Activated T-helper 2 cell treated with anti-CD3 and anti-CD28 coated beads, Interferon-gamma antibody, Interleukin-2, Interleukin-4, amounts not matched to agents 10 μg/mL and 5 μg/mL and 100 μg/mL, durations not matched to agents 14 hours and 24 hours and 36 hours (primary cell): ENCODE results near the gene APOOL. TPM values are rescaled to one million over a fixed set of nuclear protein-coding genes. Genes with fewer than 3 reads are reported as not detected.

Experiments
- DNase-seq: peaks from one replicate; pipeline ENCODE4 v3.0.0; 2021; ENCODE audit warnings: low spot score
- H3K27ac Mint-ChIP-seq: one replicate; pipeline ENCODE4 v1.8.0; 2021; ENCODE audit warnings: mixed read lengths
- H3K27me3 Mint-ChIP-seq: one replicate; pipeline ENCODE4 v1.8.0; 2021; ENCODE audit warnings: low read depth, mixed read lengths
- H3K36me3 Mint-ChIP-seq: one replicate; pipeline ENCODE4 v1.8.0; 2021; ENCODE audit warnings: low read depth, mixed read lengths
- H3K4me1 Mint-ChIP-seq: one replicate; pipeline ENCODE4 v1.8.0; 2021; ENCODE audit warnings: low read depth, mixed read lengths
- H3K4me3 Mint-ChIP-seq: one replicate; pipeline ENCODE4 v1.8.0; 2021; ENCODE audit warnings: low read depth, mild to moderate bottlenecking, moderate library complexity, mixed read lengths
- H3K9me3 Mint-ChIP-seq: one replicate; pipeline ENCODE4 v1.8.0; 2021; ENCODE audit warnings: mixed read lengths
- intact Hi-C: fragments of 100-400 bp; cut with micrococcal nuclease; formaldehyde crosslinking; loops from one replicate; pipeline ENCODE4 v1.15.1; 2023
- total RNA-seq: library from RNA; stranded (reverse); gene quantifications from 2 replicates; pipeline ENCODE4 v1.2.3, GENCODE V29; 2022

APOOL gene
- total RNA-seq, 1 donor from 2014 or later: 20.0 TPM

GRCh38 chrX:85108165-85108564, 104.5 kb downstream of the APOOL start:
- Mint-ChIP-seq H3K36me3 (no peaks in the 10 kb centered on the region), H3K27ac (no peak overlapping the region), H3K4me3 (no peak overlapping the region), H3K9me3 (no peaks in the 10 kb centered on the region), H3K4me1 (no peaks in the 10 kb centered on the region), H3K27me3 (no peaks in the 10 kb centered on the region)
- intact Hi-C loops: no loop called here
- DNase-seq: no peak

GRCh38 chrX:85109235-85109634, 105.6 kb downstream of the APOOL start:
- intact Hi-C loops: no loop called here
- DNase-seq: no peak
- H3K27ac Mint-ChIP-seq: no peak overlapping the region

GRCh38 chrX:85111347-85111746, 107.7 kb downstream of the APOOL start:
- Mint-ChIP-seq H3K36me3 (no peaks in the 10 kb centered on the region), H3K4me3 (no peak overlapping the region), H3K27ac (no peak overlapping the region), H3K4me1 (no peaks in the 10 kb centered on the region), H3K9me3 (no peaks in the 10 kb centered on the region), H3K27me3 (no peaks in the 10 kb centered on the region)
- no peak for DNase-seq
- intact Hi-C loops: loop anchor here (1.0 kb wide), 1 partner anchor 433 kb away; no protein-coding TSS in a partner anchor

More at GRCh38 chrX:85109235-85109634, 105.6 kb downstream of the APOOL start:
- H3K4me1 Mint-ChIP-seq: no peaks in the 10 kb centered on the region
- H3K27me3 Mint-ChIP-seq: no peaks in the 10 kb centered on the region
- H3K36me3 Mint-ChIP-seq: no peaks in the 10 kb centered on the region
- no peaks in the 10 kb centered on the region for H3K9me3 Mint-ChIP-seq
- no peak overlapping the region for H3K4me3 Mint-ChIP-seq

- intact Hi-C loops: no loop called here
- Mint-ChIP-seq H3K27ac (no peak overlapping the region), H3K4me3 (no peak overlapping the region), H3K36me3 (no peaks in the 10 kb centered on the region), H3K27me3 (no peaks in the 10 kb centered on the region), H3K9me3 (no peaks in the 10 kb centered on the region), H3K4me1 (no peaks in the 10 kb centered on the region)
- DNase-seq: no peak
These were observed 108.6 kb downstream of the APOOL start for GRCh38 chrX:85112293-85112692.

GRCh38 chrX:85113746-85114145, 110.1 kb downstream of the APOOL start:
- Mint-ChIP-seq H3K27ac (no peak overlapping the region), H3K4me3 (no peak overlapping the region), H3K27me3 (no peaks in the 10 kb centered on the region), H3K36me3 (no peaks in the 10 kb centered on the region), H3K4me1 (no peaks in the 10 kb centered on the region), H3K9me3 (no peaks in the 10 kb centered on the region)
- DNase-seq: no peak
- intact Hi-C loops: no loop called here

GRCh38 chrX:85114171-85114570, 110.5 kb downstream of the APOOL start:
- Mint-ChIP-seq H3K4me1 (no peaks in the 10 kb centered on the region), H3K27ac (no peak overlapping the region), H3K9me3 (no peaks in the 10 kb centered on the region), H3K27me3 (no peaks in the 10 kb centered on the region), H3K4me3 (no peak overlapping the region), H3K36me3 (no peaks in the 10 kb centered on the region)
- intact Hi-C loops: no loop called here
- no peak for DNase-seq

GRCh38 chrX:85114776-85115175, 111.1 kb downstream of the APOOL start:
- Mint-ChIP-seq H3K4me3 (no peak overlapping the region), H3K27ac (no peak overlapping the region), H3K4me1 (no peaks in the 10 kb centered on the region), H3K9me3 (no peaks in the 10 kb centered on the region), H3K27me3 (no peaks in the 10 kb centered on the region), H3K36me3 (no peaks in the 10 kb centered on the region)
- intact Hi-C loops: no loop called here
- no peak for DNase-seq

GRCh38 chrX:85115252-85115651, 111.6 kb downstream of the APOOL start:
- H3K36me3 Mint-ChIP-seq: no peaks in the 10 kb centered on the region
- H3K27ac Mint-ChIP-seq: no peak overlapping the region
- intact Hi-C loops: no loop called here
- no peaks in the 10 kb centered on the region for H3K4me1 Mint-ChIP-seq
- no peaks in the 10 kb centered on the region for H3K9me3 Mint-ChIP-seq
- DNase-seq: no peak
- H3K4me3 Mint-ChIP-seq: no peak overlapping the region
- H3K27me3 Mint-ChIP-seq: no peaks in the 10 kb centered on the region

- Mint-ChIP-seq H3K9me3 (no peaks in the 10 kb centered on the region), H3K27ac (no peak overlapping the region), H3K4me1 (no peaks in the 10 kb centered on the region), H3K4me3 (no peak overlapping the region), H3K36me3 (no peaks in the 10 kb centered on the region), H3K27me3 (no peaks in the 10 kb centered on the region)
- no peak for DNase-seq
- intact Hi-C loops: no loop called here
These were observed 132.7 kb downstream of the APOOL start for GRCh38 chrX:85136409-85136808.

- DNase-seq: no peak
- intact Hi-C loops: no loop called here
- H3K4me3 Mint-ChIP-seq: no peak overlapping the region
- H3K27ac Mint-ChIP-seq: no peak overlapping the region
- H3K4me1 Mint-ChIP-seq: no peaks in the 10 kb centered on the region
- H3K9me3 Mint-ChIP-seq: no peaks in the 10 kb centered on the region
- H3K36me3 Mint-ChIP-seq: no peaks in the 10 kb centered on the region
- no peaks in the 10 kb centered on the region for H3K27me3 Mint-ChIP-seq
These were observed 135.7 kb downstream of the APOOL start for GRCh38 chrX:85139422-85139821.

GRCh38 chrX:85140964-85141363, 137.3 kb downstream of the APOOL start:
- Mint-ChIP-seq H3K4me3 (no peak overlapping the region), H3K9me3 (no peaks in the 10 kb centered on the region), H3K36me3 (no peaks in the 10 kb centered on the region), H3K27ac (no peak overlapping the region), H3K27me3 (no peaks in the 10 kb centered on the region), H3K4me1 (no peaks in the 10 kb centered on the region)
- intact Hi-C loops: no loop called here
- DNase-seq: no peak

Other genes starting within 250 kb of the APOOL start
- gene SATL1, start 239.9 kb downstream of the APOOL start, total RNA-seq: not detected in 2 replicates
- 0.46 and 0.48 TPM in 2 replicates for gene ZNF711, start 240.1 kb downstream of the APOOL start, total RNA-seq